ENCODE measurements around the gene TMPRSS5. TPM values are rescaled to one million over a fixed set of nuclear protein-coding genes. Genes with fewer than 3 reads are reported as not detected.

Gene TMPRSS5
- total and polyA plus RNA-seq, 10 of the 15 experiments (the other 5 are each of a cell fraction or from before 2014, with no cell fraction given), result 0.05 to 0.85 (median 0.34) TPM; not detected in 2

DNA sequence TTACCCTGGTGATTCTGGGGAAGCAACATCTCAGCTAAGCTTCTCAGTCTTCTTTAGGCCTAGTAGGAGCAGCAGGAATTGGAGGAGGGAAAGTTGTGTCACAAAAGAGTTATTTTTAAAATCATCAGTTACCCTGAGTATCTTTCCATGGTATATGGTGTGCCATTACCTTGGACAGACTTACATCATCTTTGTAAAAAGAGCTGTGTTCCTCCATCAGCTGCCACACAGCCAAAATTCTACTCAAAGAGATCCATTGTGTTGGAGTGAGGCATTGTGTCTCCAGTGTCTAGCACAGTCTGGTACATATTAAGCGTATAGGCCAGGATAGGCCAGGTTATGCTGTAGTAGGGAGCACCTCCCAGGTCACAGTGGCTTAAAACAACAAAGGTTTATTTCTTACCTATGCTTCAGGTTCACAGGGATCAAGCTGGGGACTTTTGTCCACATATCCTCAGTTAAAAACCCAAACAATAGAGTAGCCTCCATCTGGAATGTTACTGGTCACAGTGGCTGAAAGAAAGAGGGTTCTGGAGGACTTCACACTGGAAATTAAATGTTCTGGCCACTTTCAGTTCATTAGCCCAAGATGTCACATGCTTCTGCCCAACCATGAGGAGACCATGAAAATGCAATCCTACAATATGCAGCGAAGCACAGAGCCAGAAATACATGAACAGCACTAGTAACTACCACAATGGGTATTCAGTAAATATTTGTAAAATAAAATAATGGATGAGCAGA lies 9.9 kb upstream of the TMPRSS5 start (continued):
- TF ChIP-seq, protein P1, sequence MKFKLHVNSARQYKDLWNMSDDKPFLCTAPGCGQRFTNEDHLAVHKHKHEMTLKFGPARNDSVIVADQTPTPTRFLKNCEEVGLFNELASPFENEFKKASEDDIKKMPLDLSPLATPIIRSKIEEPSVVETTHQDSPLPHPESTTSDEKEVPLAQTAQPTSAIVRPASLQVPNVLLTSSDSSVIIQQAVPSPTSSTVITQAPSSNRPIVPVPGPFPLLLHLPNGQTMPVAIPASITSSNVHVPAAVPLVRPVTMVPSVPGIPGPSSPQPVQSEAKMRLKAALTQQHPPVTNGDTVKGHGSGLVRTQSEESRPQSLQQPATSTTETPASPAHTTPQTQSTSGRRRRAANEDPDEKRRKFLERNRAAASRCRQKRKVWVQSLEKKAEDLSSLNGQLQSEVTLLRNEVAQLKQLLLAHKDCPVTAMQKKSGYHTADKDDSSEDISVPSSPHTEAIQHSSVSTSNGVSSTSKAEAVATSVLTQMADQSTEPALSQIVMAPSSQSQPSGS (IDR thresholded peaks at IDR 0.05; ENCODE audit: low read length), result no peak
- TF ChIP-seq PAX5 (IDR thresholded peaks at IDR 0.05; ENCODE audit: borderline replicate concordance, low read depth, low read length), result no peak

DNA sequence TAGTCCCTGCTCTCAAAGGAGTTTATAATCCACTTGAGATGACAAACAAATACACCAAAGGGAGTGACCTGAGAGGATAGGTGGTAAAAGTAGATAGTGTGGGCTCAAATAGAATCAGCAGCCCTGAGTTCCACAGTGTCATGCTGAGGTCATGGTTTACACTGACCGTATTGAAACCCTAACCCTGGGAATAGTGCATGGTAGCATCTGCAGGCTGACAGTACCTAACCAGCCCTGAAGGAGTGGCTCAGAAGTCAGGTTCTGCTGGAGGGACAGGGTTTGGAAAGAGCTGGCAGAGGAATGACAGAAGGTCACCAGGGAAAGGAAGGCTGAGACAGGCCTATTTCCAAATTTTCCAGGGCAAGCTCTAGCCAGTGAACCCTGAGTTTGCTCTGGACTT lies 9.2 kb upstream of the TMPRSS5 start:
- in situ Hi-C loops (cut with MboI), result no loop called here
- Histone ChIP-seq H4K20me1 (ENCODE audit: control insufficient read depth, insufficient read depth) (no peaks in the 10 kb centered on the region), H3K9ac (ENCODE audit: control insufficient read depth, insufficient read depth, low read length) (no peak overlapping the region), H3K27me3 (replicated peaks in 1 of 2; ENCODE audit: control insufficient read depth in 2 of 2, insufficient read depth in 2 of 2, low read length in 1 of 2) (no peaks in the 10 kb centered on the region), H3K9me3 (replicated peaks; ENCODE audit: control insufficient read depth, insufficient read depth, low read length) (no peaks in the 10 kb centered on the region), H3K4me3 (no peak overlapping the region), H3K79me2 (ENCODE audit: control insufficient read depth, insufficient read depth, low read length) (no peaks in the 10 kb centered on the region), H3K4me2 (ENCODE audit: control insufficient read depth, insufficient read depth) (no peak overlapping the region), H2AFZ (ENCODE audit: control insufficient read depth, low read depth, low read length) (no peak overlapping the region), H3K27ac (ENCODE audit: control insufficient read depth, insufficient read depth) (no peak overlapping the region), H3K4me1 (ENCODE audit: control insufficient read depth, insufficient read depth, low read length) (no peaks in the 10 kb centered on the region), H3K36me3 (ENCODE audit: control insufficient read depth in 2 of 2, insufficient read depth in 2 of 2, low read length in 1 of 2) (no peaks in the 10 kb centered on the region)
- 33% methylated on average over 1 of the region's 1 CpG for WGBS (ENCODE audit: insufficient coverage, insufficient replicate concordance, low lambda C conversion rate, missing lambda C conversion rate)
- CTCF ChIA-PET, result no interaction called here
- RAD21 ChIA-PET (ENCODE audit: unreplicated experiment), result no interaction called here
- BruUV-seq (replicated peaks), result no TSS peak
- intact Hi-C loops (cut with micrococcal nuclease; ENCODE audit: unreplicated experiment), result no loop called here
- no peak for ATAC-seq
- POLR2A ChIA-PET, result no interaction called here
- no peak for DNase-seq (ENCODE audit: low read depth, low spot score)
- no peak for FAIRE-seq
- TF ChIP-seq, protein P2, sequence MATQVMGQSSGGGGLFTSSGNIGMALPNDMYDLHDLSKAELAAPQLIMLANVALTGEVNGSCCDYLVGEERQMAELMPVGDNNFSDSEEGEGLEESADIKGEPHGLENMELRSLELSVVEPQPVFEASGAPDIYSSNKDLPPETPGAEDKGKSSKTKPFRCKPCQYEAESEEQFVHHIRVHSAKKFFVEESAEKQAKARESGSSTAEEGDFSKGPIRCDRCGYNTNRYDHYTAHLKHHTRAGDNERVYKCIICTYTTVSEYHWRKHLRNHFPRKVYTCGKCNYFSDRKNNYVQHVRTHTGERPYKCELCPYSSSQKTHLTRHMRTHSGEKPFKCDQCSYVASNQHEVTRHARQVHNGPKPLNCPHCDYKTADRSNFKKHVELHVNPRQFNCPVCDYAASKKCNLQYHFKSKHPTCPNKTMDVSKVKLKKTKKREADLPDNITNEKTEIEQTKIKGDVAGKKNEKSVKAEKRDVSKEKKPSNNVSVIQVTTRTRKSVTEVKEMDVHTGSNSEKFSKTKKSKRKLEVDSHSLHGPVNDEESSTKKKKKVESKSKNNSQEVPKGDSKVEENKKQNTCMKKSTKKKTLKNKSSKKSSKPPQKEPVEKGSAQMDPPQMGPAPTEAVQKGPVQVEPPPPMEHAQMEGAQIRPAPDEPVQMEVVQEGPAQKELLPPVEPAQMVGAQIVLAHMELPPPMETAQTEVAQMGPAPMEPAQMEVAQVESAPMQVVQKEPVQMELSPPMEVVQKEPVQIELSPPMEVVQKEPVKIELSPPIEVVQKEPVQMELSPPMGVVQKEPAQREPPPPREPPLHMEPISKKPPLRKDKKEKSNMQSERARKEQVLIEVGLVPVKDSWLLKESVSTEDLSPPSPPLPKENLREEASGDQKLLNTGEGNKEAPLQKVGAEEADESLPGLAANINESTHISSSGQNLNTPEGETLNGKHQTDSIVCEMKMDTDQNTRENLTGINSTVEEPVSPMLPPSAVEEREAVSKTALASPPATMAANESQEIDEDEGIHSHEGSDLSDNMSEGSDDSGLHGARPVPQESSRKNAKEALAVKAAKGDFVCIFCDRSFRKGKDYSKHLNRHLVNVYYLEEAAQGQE (IDR thresholded peaks at IDR 0.05; ENCODE audit: low read depth, low read length), result no peak
- TF ChIP-seq, protein P3, sequence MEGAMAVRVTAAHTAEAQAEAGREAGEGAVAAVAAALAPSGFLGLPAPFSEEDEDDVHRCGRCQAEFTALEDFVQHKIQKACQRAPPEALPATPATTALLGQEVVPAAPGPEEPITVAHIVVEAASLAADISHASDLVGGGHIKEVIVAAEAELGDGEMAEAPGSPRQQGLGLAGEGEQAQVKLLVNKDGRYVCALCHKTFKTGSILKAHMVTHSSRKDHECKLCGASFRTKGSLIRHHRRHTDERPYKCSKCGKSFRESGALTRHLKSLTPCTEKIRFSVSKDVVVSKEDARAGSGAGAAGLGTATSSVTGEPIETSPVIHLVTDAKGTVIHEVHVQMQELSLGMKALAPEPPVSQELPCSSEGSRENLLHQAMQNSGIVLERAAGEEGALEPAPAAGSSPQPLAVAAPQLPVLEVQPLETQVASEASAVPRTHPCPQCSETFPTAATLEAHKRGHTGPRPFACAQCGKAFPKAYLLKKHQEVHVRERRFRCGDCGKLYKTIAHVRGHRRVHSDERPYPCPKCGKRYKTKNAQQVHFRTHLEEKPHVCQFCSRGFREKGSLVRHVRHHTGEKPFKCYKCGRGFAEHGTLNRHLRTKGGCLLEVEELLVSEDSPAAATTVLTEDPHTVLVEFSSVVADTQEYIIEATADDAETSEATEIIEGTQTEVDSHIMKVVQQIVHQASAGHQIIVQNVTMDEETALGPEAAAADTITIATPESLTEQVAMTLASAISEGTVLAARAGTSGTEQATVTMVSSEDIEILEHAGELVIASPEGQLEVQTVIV (IDR thresholded peaks at IDR 0.05; ENCODE audit: borderline replicate concordance, partially characterized antibody), result no peak
- no peak for TF ChIP-seq STAT3 (IDR thresholded peaks at IDR 0.05; ENCODE audit: low read depth, low read length)
- no peak for TF ChIP-seq RAD51 (IDR thresholded peaks at IDR 0.05)
- TF ChIP-seq, protein P4, sequence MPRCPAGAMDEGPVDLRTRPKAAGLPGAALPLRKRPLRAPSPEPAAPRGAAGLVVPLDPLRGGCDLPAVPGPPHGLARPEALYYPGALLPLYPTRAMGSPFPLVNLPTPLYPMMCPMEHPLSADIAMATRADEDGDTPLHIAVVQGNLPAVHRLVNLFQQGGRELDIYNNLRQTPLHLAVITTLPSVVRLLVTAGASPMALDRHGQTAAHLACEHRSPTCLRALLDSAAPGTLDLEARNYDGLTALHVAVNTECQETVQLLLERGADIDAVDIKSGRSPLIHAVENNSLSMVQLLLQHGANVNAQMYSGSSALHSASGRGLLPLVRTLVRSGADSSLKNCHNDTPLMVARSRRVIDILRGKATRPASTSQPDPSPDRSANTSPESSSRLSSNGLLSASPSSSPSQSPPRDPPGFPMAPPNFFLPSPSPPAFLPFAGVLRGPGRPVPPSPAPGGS (IDR thresholded peaks at IDR 0.05; ENCODE audit: borderline replicate concordance, insufficient read depth, low read depth, low read length, poor library complexity, severe bottlenecking), result no peak
- SMC1A ChIA-PET (ENCODE audit: uncharacterized antibody, unreplicated experiment), result no interaction called here

All from GM12878 (cell line).